MCF 10A (cell line): ENCODE results near the gene SH3RF2. TPM values are rescaled to one million over a fixed set of nuclear protein-coding genes. Genes with fewer than 3 reads are reported as not detected.

ENCODE experiments used
- BruUV-seq: library from RNA; stranded (reverse); fragments of 400-500 nt; replicated peaks from 2 replicates; lab custom pipeline; 2021; lab: Mats Ljungman, UMichigan
- CTCF ChIA-PET: fragments of 300-600 bp; sonication (Branson Sonifier 250); formaldehyde crosslinking; extraction: SDS; loops from one replicate; lab custom pipeline; 2021; ENCODE audit warnings: antibody characterized with exemption, inconsistent platforms; lab: Yijun Ruan, JAX
- POLR2A ChIA-PET: fragments of 300-600, 350-650 bp; sonication (Branson Sonifier 250); formaldehyde crosslinking; extraction: SDS; loops from one replicate; lab custom pipeline; 2020; ENCODE audit warnings: antibody characterized with exemption, inconsistent platforms; lab: Yijun Ruan, JAX
- DNase-seq: peaks from one replicate; pipeline ENCODE4 v3.0.0-alpha.2; 2018; ENCODE audit not compliant: unreplicated experiment
- H3K27ac Mint-ChIP-seq: one replicate; pipeline ENCODE4 v1.8.0; 2022; ENCODE audit warnings: mild to moderate bottlenecking, low read depth, mixed read lengths; ENCODE audit not compliant: unreplicated experiment
- H3K27me3 Mint-ChIP-seq: one replicate; pipeline ENCODE4 v1.8.0; 2022; ENCODE audit warnings: mixed read lengths; ENCODE audit not compliant: insufficient read depth, unreplicated experiment
- H3K36me3 Mint-ChIP-seq: one replicate; pipeline ENCODE4 v1.8.0; 2022; ENCODE audit warnings: mild to moderate bottlenecking, moderate library complexity, mixed read lengths; ENCODE audit not compliant: insufficient read depth, unreplicated experiment
- H3K4me1 Mint-ChIP-seq: one replicate; pipeline ENCODE4 v1.8.0; 2022; ENCODE audit warnings: mixed read lengths; ENCODE audit not compliant: insufficient read depth, unreplicated experiment
- H3K4me3 Mint-ChIP-seq: one replicate; pipeline ENCODE4 v1.8.0; 2022; ENCODE audit warnings: mild to moderate bottlenecking, moderate library complexity, mixed read lengths; ENCODE audit not compliant: unreplicated experiment
- H3K9me3 Mint-ChIP-seq: one replicate; pipeline ENCODE4 v1.8.0; 2022; ENCODE audit warnings: mixed read lengths; ENCODE audit not compliant: unreplicated experiment
- intact Hi-C: fragments of 100-400 bp; cut with micrococcal nuclease; formaldehyde crosslinking; loops from 2 replicates; pipeline ENCODE4 v1.14.1; 2022
- total RNA-seq: library from RNA; stranded (reverse); gene quantifications from 2 replicates; pipeline ENCODE4 v1.2.3, GENCODE V29; 2022
- TF ChIP-seq, protein P1 (sequence below): fragments of 200-600 bp; IDR thresholded peaks from one replicate; pipeline ENCODE4 v1.8.0; 2022; ENCODE audit warnings: antibody characterized with exemption, mild to moderate bottlenecking; ENCODE audit not compliant: unreplicated experiment

The SH3RF2 gene
- total RNA-seq, 1 experiment from 2014 or later, result 29.6 TPM

DNA sequence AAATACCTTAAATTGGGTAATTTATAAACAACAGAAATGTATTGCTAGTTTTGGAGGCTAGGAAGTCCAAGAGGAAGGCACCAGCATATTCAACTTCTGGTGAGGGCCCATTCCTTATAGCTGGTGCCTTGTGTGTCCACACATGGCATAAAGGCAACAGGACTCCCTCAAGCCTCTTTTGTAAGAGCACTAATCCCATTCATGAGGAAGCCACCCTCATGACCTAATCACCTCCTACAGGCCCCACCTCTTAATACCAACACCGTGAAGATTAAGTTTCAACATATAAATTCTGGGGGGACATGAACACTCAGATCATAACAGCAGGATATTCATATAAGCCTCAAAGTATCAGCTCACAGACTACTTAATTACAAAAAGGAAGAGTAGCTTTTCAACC is 173.0 kb downstream of the SH3RF2 start:
- CTCF ChIA-PET, result interaction anchor here (0.6 to 1.9 kb wide), 2 partner anchors 21 to 24 kb away, joined by 3 to 6 read pairs; no protein-coding TSS in a partner anchor
- no peak for DNase-seq
- no peak overlapping the region for H3K27ac Mint-ChIP-seq

DNA sequence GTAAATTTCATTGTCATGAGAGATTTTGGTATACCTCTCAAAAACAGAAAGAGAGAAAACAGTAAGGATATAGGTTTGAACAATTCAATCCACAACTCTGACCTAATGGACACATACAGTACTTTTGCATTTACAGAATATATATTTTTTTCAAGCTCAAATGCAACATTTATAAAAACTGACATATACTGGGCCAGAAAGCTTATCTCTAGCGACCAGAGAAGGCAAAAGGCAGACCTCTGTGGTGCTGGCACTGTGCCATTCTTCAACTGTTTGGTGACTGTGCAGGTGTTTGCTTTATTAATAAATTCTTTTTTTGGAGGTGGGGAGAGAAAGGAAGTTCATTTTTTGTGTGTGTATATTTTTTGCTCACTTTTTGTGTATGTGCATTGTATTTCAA is 175.0 kb downstream of the SH3RF2 start:
- DNase-seq, result no peak
- H3K4me3 Mint-ChIP-seq, result no peak overlapping the region
- TF ChIP-seq, protein P1, sequence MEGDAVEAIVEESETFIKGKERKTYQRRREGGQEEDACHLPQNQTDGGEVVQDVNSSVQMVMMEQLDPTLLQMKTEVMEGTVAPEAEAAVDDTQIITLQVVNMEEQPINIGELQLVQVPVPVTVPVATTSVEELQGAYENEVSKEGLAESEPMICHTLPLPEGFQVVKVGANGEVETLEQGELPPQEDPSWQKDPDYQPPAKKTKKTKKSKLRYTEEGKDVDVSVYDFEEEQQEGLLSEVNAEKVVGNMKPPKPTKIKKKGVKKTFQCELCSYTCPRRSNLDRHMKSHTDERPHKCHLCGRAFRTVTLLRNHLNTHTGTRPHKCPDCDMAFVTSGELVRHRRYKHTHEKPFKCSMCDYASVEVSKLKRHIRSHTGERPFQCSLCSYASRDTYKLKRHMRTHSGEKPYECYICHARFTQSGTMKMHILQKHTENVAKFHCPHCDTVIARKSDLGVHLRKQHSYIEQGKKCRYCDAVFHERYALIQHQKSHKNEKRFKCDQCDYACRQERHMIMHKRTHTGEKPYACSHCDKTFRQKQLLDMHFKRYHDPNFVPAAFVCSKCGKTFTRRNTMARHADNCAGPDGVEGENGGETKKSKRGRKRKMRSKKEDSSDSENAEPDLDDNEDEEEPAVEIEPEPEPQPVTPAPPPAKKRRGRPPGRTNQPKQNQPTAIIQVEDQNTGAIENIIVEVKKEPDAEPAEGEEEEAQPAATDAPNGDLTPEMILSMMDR, result no peak
- H3K9me3 Mint-ChIP-seq, result no peaks in the 10 kb centered on the region
- ChIA-PET POLR2A (no interaction called here), CTCF (interaction anchor here (0.6 kb wide), 1 partner anchor 328 kb away, joined by 6 read pairs; no protein-coding TSS in a partner anchor)
- no peaks in the 10 kb centered on the region for H3K4me1 Mint-ChIP-seq
- intact Hi-C loops, result no loop called here
- H3K27me3 Mint-ChIP-seq, result no peaks in the 10 kb centered on the region
- no peak overlapping the region for H3K27ac Mint-ChIP-seq
- H3K36me3 Mint-ChIP-seq, result peaks cover 54% of the 10 kb centered on the region
- BruUV-seq, result no TSS peak

More for the DNA sequence above, 173.0 kb downstream of the SH3RF2 start:
- no peak overlapping the region for H3K4me3 Mint-ChIP-seq
- TF ChIP-seq, protein P1, result no peak
- no TSS peak for BruUV-seq
- POLR2A ChIA-PET, result interaction anchor here (1.3 kb wide), 1 partner anchor 10 kb away, joined by 4 read pairs; no protein-coding TSS in a partner anchor
- intact Hi-C loops, result no loop called here
- H3K9me3 Mint-ChIP-seq, result no peaks in the 10 kb centered on the region
- H3K4me1 Mint-ChIP-seq, result no peaks in the 10 kb centered on the region
- peaks cover 43% of the 10 kb centered on the region for H3K36me3 Mint-ChIP-seq
- no peaks in the 10 kb centered on the region for H3K27me3 Mint-ChIP-seq

DNA sequence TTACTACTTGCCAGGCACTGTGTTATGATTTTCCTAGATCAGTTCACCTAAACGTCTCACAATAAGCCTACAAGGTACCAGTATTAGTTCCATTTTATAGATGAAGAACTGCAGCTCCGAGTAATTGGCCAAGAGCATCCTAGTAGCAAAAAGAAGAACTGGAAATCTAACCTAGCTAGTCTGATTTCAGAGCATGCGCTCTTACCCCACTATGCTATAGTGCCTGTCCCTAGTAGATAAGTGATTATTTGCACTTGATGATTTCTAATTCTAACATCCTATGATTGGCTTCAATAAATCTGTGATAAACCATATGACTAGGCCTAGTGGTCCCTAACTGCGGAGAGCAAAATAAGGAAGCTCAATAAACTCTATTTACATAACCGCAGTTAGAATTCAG is 176.1 kb downstream of the SH3RF2 start:
- H3K9me3 Mint-ChIP-seq, result no peaks in the 10 kb centered on the region
- no peak for DNase-seq
- H3K27ac Mint-ChIP-seq, result peak overlapping the region; percentile 31
- CTCF ChIA-PET, result interaction anchor here (1.3 kb wide), 1 partner anchor 17 kb away, joined by 6 read pairs; no protein-coding TSS in a partner anchor
- H3K36me3 Mint-ChIP-seq, result peaks cover 62% of the 10 kb centered on the region
- intact Hi-C loops, result no loop called here
- H3K27me3 Mint-ChIP-seq, result no peaks in the 10 kb centered on the region
- BruUV-seq, result no TSS peak
- H3K4me1 Mint-ChIP-seq, result no peaks in the 10 kb centered on the region
- no peak overlapping the region for H3K4me3 Mint-ChIP-seq
- POLR2A ChIA-PET, result interaction anchor here (0.6 kb wide), 1 partner anchor 126 kb away, joined by 3 read pairs; no protein-coding TSS in a partner anchor
- TF ChIP-seq, protein P1, result no peak

Other genes with a start within 250 kb of the SH3RF2 start
- gene PRELID2, start 101.2 kb upstream of the SH3RF2 start, total RNA-seq, result 11.4 and 11.7 TPM in 2 replicates
- not detected in 2 replicates for gene GRXCR2, start 63.6 kb upstream of the SH3RF2 start, total RNA-seq
- 2.5 and 3.0 TPM in 2 replicates for gene PLAC8L1, start 169.0 kb downstream of the SH3RF2 start, total RNA-seq
- gene LARS1, start 246.1 kb downstream of the SH3RF2 start, total RNA-seq, result 383 and 405 TPM in 2 replicates